ENCODE results near the gene TBX20.

- TF ChIP-seq CTCF (IDR thresholded peaks at IDR 0.05) (no peak), EP300 (IDR thresholded peaks at IDR 0.05; ENCODE audit: low read depth) (no peak)
These were observed 12.5 kb downstream of the TBX20 start for GRCh38 chr7:35241436-35241835.
